GM23248 (cell line): ENCODE measurements around the gene AIP. TPM values are rescaled to one million over a fixed set of nuclear protein-coding genes. Genes with fewer than 3 reads are reported as not detected.

Source experiments
- DNase-seq: peaks from one replicate; pipeline ENCODE4 v3.0.0-alpha.2; 2015
- H2AFZ ChIP-seq: fragments of 200-600 bp; sonication (generic); 2 replicates; pipeline ENCODE4 v1.6.1; 2016; ENCODE audit warnings: antibody characterized with exemption
- H3F3A ChIP-seq: fragments of 200-600 bp; sonication (generic); 2 replicates; pipeline ENCODE4 v1.6.1; 2016; ENCODE audit warnings: mild to moderate bottlenecking, antibody characterized with exemption, mixed run types; ENCODE audit not compliant: insufficient read depth
- H3K27ac ChIP-seq: fragments of 200-600 bp; sonication (generic); 2 replicates; pipeline ENCODE4 v1.5.1; 2016; ENCODE audit warnings: mild to moderate bottlenecking
- H3K27me3 ChIP-seq: fragments of 200-600 bp; sonication (generic); replicated peaks from 2 replicates; pipeline ENCODE4 v1.6.1; 2016; ENCODE audit warnings: mild to moderate bottlenecking; ENCODE audit not compliant: insufficient read depth
- H3K36me3 ChIP-seq: fragments of 200-600 bp; sonication (generic); 2 replicates; pipeline ENCODE4 v1.6.1; 2016; ENCODE audit warnings: low read depth, mild to moderate bottlenecking
- H3K4me1 ChIP-seq: fragments of 200-600 bp; sonication (generic); 2 replicates; pipeline ENCODE4 v1.6.1; 2016; ENCODE audit warnings: mild to moderate bottlenecking; ENCODE audit not compliant: insufficient read depth
- H3K4me2 ChIP-seq: fragments of 200-600 bp; sonication (generic); one replicate; pipeline ENCODE4 v1.6.1; 2016; ENCODE audit warnings: mild to moderate bottlenecking; ENCODE audit not compliant: unreplicated experiment
- H3K4me3 ChIP-seq: fragments of 200-600 bp; sonication (generic); 2 replicates; pipeline ENCODE4 v1.5.1; 2016; ENCODE audit warnings: mild to moderate bottlenecking
- H3K79me2 ChIP-seq: fragments of 200-600 bp; sonication (generic); 2 replicates; pipeline ENCODE4 v1.6.1; 2016; ENCODE audit warnings: mild to moderate bottlenecking; ENCODE audit not compliant: insufficient read depth
- H3K9ac ChIP-seq: fragments of 200-600 bp; sonication (generic); 2 replicates; pipeline ENCODE4 v1.6.1; 2016; ENCODE audit warnings: mild to moderate bottlenecking
- H3K9me2 ChIP-seq: fragments of 200-600 bp; sonication (generic); 2 replicates; pipeline ENCODE4 v1.6.1; 2016; ENCODE audit warnings: mixed run types, mild to moderate bottlenecking, moderate library complexity; ENCODE audit not compliant: insufficient read depth
- H3K9me3 ChIP-seq: fragments of 200-600 bp; sonication (generic); one replicate; pipeline ENCODE4 v1.6.1; 2017; ENCODE audit warnings: low read depth
- H4K20me1 ChIP-seq: fragments of 200-600 bp; sonication (generic); 2 replicates; pipeline ENCODE4 v1.6.0; 2016; ENCODE audit not compliant: insufficient read depth
- EZH2 ChIP-seq: fragments of 200-600 bp; sonication (generic); IDR thresholded peaks from 2 replicates; pipeline ENCODE4 v1.6.1; 2018; ENCODE audit warnings: antibody characterized with exemption, mild to moderate bottlenecking; ENCODE audit not compliant: insufficient read depth, poor library complexity, severe bottlenecking
- EZH2phosphoT487 ChIP-seq: fragments of 200-600 bp; sonication (generic); IDR thresholded peaks from 2 replicates; pipeline ENCODE4 v1.6.1; 2018; ENCODE audit warnings: antibody characterized with exemption, moderate library complexity, mild to moderate bottlenecking, low read depth; ENCODE audit not compliant: insufficient read depth
- WGBS, 2 experiments: methylation state at CpG; one replicate each; pipeline ENCODE4 v1.1.6; 2015 to 2017; ENCODE audit warnings: low lambda C conversion rate in 2 of 2, low coverage in 1 of 2; ENCODE audit errors: missing lambda C conversion rate in 2 of 2; 5-methylcytosine and 5-hydroxymethylcytosine counted together
- in situ Hi-C: fragments of 300-500 bp; cut with MboI; formaldehyde crosslinking; loops from 2 replicates; pipeline ENCODE4 v1.15.0; 2020
- polyA plus RNA-seq: library from polyadenylated mRNA; unstranded; fragments of >200 nt; fragmentation: Nextera tagmentation; extraction: Ambion mirVana; gene quantifications from 2 replicates; pipeline ENCODE4 v1.2.1, GENCODE V29; 2016
- total RNA-seq: library from RNA; depleted of rRNA; stranded (reverse); fragments of >200 nt; shearing (Covaris generic); gene quantifications from 2 replicates; pipeline ENCODE4 v1.2.3, GENCODE V29; 2014

AIP gene
- total and polyA plus RNA-seq, 2 experiments from 2014 or later = 56.1 to 58.5 TPM

- Histone ChIP-seq H3K4me1 (no peaks in the 10 kb centered on the region), H3K9me2 (no peaks in the 10 kb centered on the region), H3K4me3 (no peak overlapping the region), H3K4me2 (no peak overlapping the region), H3F3A (no peaks in the 10 kb centered on the region), H3K9ac (no peak overlapping the region), H3K27me3 (no peaks in the 10 kb centered on the region), H2AFZ (no peak overlapping the region), H3K27ac (no peak overlapping the region), H4K20me1 (no peaks in the 10 kb centered on the region), H3K9me3 (no peaks in the 10 kb centered on the region), H3K79me2 (no peaks in the 10 kb centered on the region), H3K36me3 (no peaks in the 10 kb centered on the region)
- WGBS, 2 experiments = 89 to 99% methylated on average over 20 to 59 of the region's 59 CpGs
- TF ChIP-seq EZH2phosphoT487 (no peak), EZH2 (no peak)
- in situ Hi-C loops = no loop called here
- no peak for DNase-seq
Observed at GRCh38 chr11:67494371-67495233, 11.8 kb downstream of the AIP start.

GRCh38 chr11:67495234-67496005 is 12.6 kb downstream of the AIP start:
- no peak overlapping the region for H3K9ac ChIP-seq
- H3K4me3 ChIP-seq = no peak overlapping the region

GRCh38 chr11:67496113-67496512 is 13.3 kb downstream of the AIP start:
- H4K20me1 ChIP-seq = no peaks in the 10 kb centered on the region
- in situ Hi-C loops = no loop called here
- H3K4me2 ChIP-seq = no peak overlapping the region
- H3K4me1 ChIP-seq = no peaks in the 10 kb centered on the region
- TF ChIP-seq EZH2 = no peak
- no peak for TF ChIP-seq EZH2phosphoT487
- H3F3A ChIP-seq = no peaks in the 10 kb centered on the region
- H3K9me3 ChIP-seq = no peaks in the 10 kb centered on the region
- H3K36me3 ChIP-seq = no peaks in the 10 kb centered on the region
- H3K27ac ChIP-seq = no peak overlapping the region
- H3K9me2 ChIP-seq = no peaks in the 10 kb centered on the region
- no peak overlapping the region for H3K4me3 ChIP-seq
- WGBS, 2 experiments = 96 to 98% methylated on average over 10 to 12 of the region's 12 CpGs
- H3K79me2 ChIP-seq = no peaks in the 10 kb centered on the region
- DNase-seq = no peak
- no peaks in the 10 kb centered on the region for H3K27me3 ChIP-seq
- no peak overlapping the region for H3K9ac ChIP-seq
- no peak overlapping the region for H2AFZ ChIP-seq

More at GRCh38 chr11:67495234-67496005, 12.6 kb downstream of the AIP start:
- no peaks in the 10 kb centered on the region for H3K27me3 ChIP-seq
- no peaks in the 10 kb centered on the region for H3K79me2 ChIP-seq
- no peaks in the 10 kb centered on the region for H3F3A ChIP-seq
- no peaks in the 10 kb centered on the region for H4K20me1 ChIP-seq
- no peaks in the 10 kb centered on the region for H3K36me3 ChIP-seq
- in situ Hi-C loops = no loop called here
- H3K4me1 ChIP-seq = no peaks in the 10 kb centered on the region
- no peak overlapping the region for H3K27ac ChIP-seq
- WGBS, 2 experiments = 96 to 98% methylated on average over 15 to 16 of the region's 16 CpGs
- DNase-seq = no peak
- H2AFZ ChIP-seq = no peak overlapping the region
- no peaks in the 10 kb centered on the region for H3K9me3 ChIP-seq
- no peaks in the 10 kb centered on the region for H3K9me2 ChIP-seq
- H3K4me2 ChIP-seq = no peak overlapping the region
- TF ChIP-seq EZH2 (no peak), EZH2phosphoT487 (no peak)

- no peak for TF ChIP-seq EZH2phosphoT487
- TF ChIP-seq EZH2 = no peak
- Histone ChIP-seq H3K4me1 (no peaks in the 10 kb centered on the region), H2AFZ (no peak overlapping the region), H3K4me3 (no peak overlapping the region), H3K9me3 (no peaks in the 10 kb centered on the region), H3K36me3 (no peaks in the 10 kb centered on the region), H3K79me2 (no peaks in the 10 kb centered on the region), H3F3A (no peaks in the 10 kb centered on the region), H3K27me3 (no peaks in the 10 kb centered on the region), H3K9ac (no peak overlapping the region), H3K27ac (no peak overlapping the region), H3K9me2 (no peaks in the 10 kb centered on the region), H3K4me2 (no peak overlapping the region), H4K20me1 (no peaks in the 10 kb centered on the region)
- in situ Hi-C loops = no loop called here
- 95% methylated on average over 21 of the region's 21 CpGs for WGBS, 2 experiments
- DNase-seq = no peak
Observed at GRCh38 chr11:67497656-67498291, 14.9 kb downstream of the AIP start.
